Astrocyte (in vitro differentiated cells and primary cell): Measurements from ENCODE around the gene FAM153A. TPM values are rescaled to one million over a fixed set of nuclear protein-coding genes. Genes with fewer than 3 reads are reported as not detected.
"Not testable (repeated sequence)": the region's sequence is repeated elsewhere in the genome, so short reads cannot be mapped to it uniquely, and the experiment has no call there.

ENCODE experiments used
- DNase-seq: peaks from one replicate; pipeline ENCODE4 v3.0.0-alpha.2; 2010; ENCODE audit warnings: low read depth
- FAIRE-seq: peaks from 2 replicates; lab custom pipeline; 2011; peaks lifted over from hg19 to GRCh38; lab: Jason Lieb, UNC
- H2AFZ ChIP-seq: 2 replicates; pipeline ENCODE4 v1.6.0; 2012; ENCODE audit warnings: low read depth, low read length, inconsistent platforms
- H3K27ac ChIP-seq: 2 replicates; pipeline ENCODE4 v1.5.1; 2011; ENCODE audit warnings: low read depth, low read length, inconsistent platforms
- H3K27me3 ChIP-seq: 2 replicates; pipeline ENCODE4 v1.6.0; 2011; ENCODE audit warnings: low read length, inconsistent platforms; ENCODE audit not compliant: insufficient read depth
- H3K36me3 ChIP-seq: 2 replicates; pipeline ENCODE4 v1.5.1; 2011; ENCODE audit warnings: low read length, inconsistent platforms; ENCODE audit not compliant: insufficient read depth
- H3K4me1 ChIP-seq: 2 replicates; pipeline ENCODE4 v1.5.1; 2011; ENCODE audit warnings: low read length, inconsistent platforms; ENCODE audit not compliant: insufficient read depth
- H3K4me2 ChIP-seq: 2 replicates; pipeline ENCODE4 v1.6.0; 2012; ENCODE audit warnings: low read length, inconsistent platforms
- H3K4me3 ChIP-seq: 2 replicates; pipeline ENCODE4 v1.5.1; 2011; ENCODE audit warnings: low read depth, mild to moderate bottlenecking, low read length, inconsistent platforms; ENCODE audit not compliant: insufficient read depth
- H3K79me2 ChIP-seq: 2 replicates; pipeline ENCODE4 v1.6.0; 2012; ENCODE audit warnings: mild to moderate bottlenecking, low read length, inconsistent platforms; ENCODE audit not compliant: insufficient read depth
- H3K9ac ChIP-seq: 2 replicates; pipeline ENCODE4 v1.6.0; 2012; ENCODE audit warnings: mild to moderate bottlenecking, low read length, inconsistent platforms
- H3K9me3 ChIP-seq: 2 replicates; pipeline ENCODE4 v1.5.1; 2012; ENCODE audit warnings: low read depth, mild to moderate bottlenecking, low read length, inconsistent platforms; ENCODE audit not compliant: insufficient read depth
- H4K20me1 ChIP-seq: 2 replicates; pipeline ENCODE4 v1.6.0; 2012; ENCODE audit warnings: low read length, inconsistent platforms; ENCODE audit not compliant: insufficient read depth
- H3K27ac Mint-ChIP-seq: one replicate; pipeline ENCODE4 v1.8.0; 2021; ENCODE audit warnings: mild to moderate bottlenecking, mixed read lengths; ENCODE audit not compliant: unreplicated experiment
- H3K27me3 Mint-ChIP-seq: one replicate; pipeline ENCODE4 v1.8.0; 2021; ENCODE audit warnings: low read depth, mixed read lengths; ENCODE audit not compliant: unreplicated experiment
- H3K36me3 Mint-ChIP-seq: one replicate; pipeline ENCODE4 v1.8.0; 2021; ENCODE audit warnings: low read depth, mixed read lengths; ENCODE audit not compliant: unreplicated experiment
- H3K4me1 Mint-ChIP-seq: one replicate; pipeline ENCODE4 v1.8.0; 2021; ENCODE audit warnings: low read depth, mixed read lengths; ENCODE audit not compliant: unreplicated experiment
- H3K4me3 Mint-ChIP-seq: one replicate; pipeline ENCODE4 v1.8.0; 2021; ENCODE audit warnings: mild to moderate bottlenecking, moderate library complexity, mixed read lengths; ENCODE audit not compliant: unreplicated experiment
- H3K9me3 Mint-ChIP-seq: one replicate; pipeline ENCODE4 v1.8.0; 2021; ENCODE audit warnings: mild to moderate bottlenecking, mixed read lengths; ENCODE audit not compliant: unreplicated experiment
- total RNA-seq: library from RNA; stranded (reverse); gene quantifications from 2 replicates; pipeline ENCODE4 v1.2.1, GENCODE V29; 2021

The FAM153A gene
- total RNA-seq, 1 donor from 2014 or later: not detected

DNA sequence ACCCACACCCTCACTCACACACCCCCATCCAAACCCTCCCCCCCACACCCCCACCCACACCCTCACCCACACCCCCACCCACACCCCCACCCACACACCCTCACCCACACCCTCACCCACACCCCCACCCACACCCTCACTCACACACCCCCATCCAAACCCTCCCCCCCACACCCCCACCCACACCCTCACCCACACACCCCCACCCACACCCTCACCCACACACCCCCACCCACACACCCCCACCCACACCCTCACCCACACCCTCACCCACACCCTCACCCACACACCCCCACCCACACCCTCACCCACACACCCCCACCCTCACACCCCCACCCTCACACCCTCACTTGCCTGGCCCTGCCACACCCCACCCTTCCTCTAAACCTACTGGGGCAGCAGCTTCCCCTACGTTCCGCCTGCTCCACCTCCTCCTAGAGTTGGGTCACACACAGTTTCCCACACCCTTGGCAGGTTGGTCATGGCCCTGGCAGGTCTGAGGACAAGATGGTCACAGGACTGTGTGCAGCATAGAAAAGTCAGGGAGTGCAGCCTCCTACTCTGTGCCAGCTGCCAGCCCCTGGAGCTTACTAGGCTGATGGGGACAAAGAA is 30.2 kb upstream of the FAM153A start:
- not testable (repeated sequence) for H3K4me1 Mint-ChIP-seq, FAIRE-seq, H3K4me2 ChIP-seq, H3K4me3 Mint-ChIP-seq, H3K79me2 ChIP-seq, H3K27ac ChIP-seq, H3K9me3 Mint-ChIP-seq, H3K27ac Mint-ChIP-seq, H3K9ac ChIP-seq, H3K36me3 ChIP-seq, H3K27me3 ChIP-seq, H3K36me3 Mint-ChIP-seq, H3K4me1 ChIP-seq, DNase-seq, H2AFZ ChIP-seq, H3K9me3 ChIP-seq, H4K20me1 ChIP-seq, H3K4me3 ChIP-seq, H3K27me3 Mint-ChIP-seq

GRCh38 chr5:177812160-177812743 is 29.6 kb upstream of the FAM153A start:
- H3K9me3 Mint-ChIP-seq, H3K27ac ChIP-seq, H2AFZ ChIP-seq, H3K9ac ChIP-seq, H3K4me2 ChIP-seq, H3K36me3 Mint-ChIP-seq, H3K4me3 ChIP-seq, H3K4me1 ChIP-seq, H3K4me3 Mint-ChIP-seq, H3K79me2 ChIP-seq, H3K27ac Mint-ChIP-seq, H3K36me3 ChIP-seq, H3K27me3 Mint-ChIP-seq, H3K4me1 Mint-ChIP-seq, FAIRE-seq, DNase-seq, H4K20me1 ChIP-seq, H3K9me3 ChIP-seq, H3K27me3 ChIP-seq: not testable (repeated sequence)

DNA sequence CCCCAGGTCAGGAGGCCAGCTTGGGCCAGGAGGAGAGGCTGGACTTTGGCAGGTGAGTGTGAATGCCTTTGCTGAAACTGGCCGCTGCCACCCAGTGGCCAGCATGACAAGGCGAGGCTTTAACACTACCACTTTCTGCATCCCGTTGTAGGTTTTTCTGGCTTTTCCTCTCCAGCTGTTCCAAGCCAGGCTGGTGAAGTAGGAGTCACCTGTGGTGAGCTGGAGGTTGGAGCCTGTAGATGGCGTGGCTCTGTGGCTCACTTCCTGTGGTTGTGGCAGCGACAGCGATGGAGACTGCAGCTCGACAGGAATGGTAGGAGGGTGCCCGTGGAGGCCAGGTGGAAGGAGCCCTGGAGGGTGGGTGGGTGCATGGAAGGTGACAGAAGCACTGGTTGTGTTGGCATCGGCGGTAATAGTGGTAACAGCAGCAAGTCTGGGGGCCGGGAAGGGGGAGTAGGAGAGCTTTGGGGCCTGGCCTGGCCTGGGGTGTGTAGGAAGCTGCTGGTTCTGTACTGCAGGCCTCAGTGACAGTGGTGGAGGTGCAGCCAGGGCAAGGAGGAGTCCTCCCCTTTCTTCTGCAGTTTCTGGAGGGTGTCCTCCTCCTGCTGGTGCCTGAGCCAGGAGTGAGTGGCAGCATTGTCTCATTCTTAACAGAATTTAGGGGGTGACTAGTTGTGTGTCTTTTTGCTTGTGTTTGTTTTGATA is 26.7 kb upstream of the FAM153A start:
- H3K27me3 Mint-ChIP-seq, H3K79me2 ChIP-seq, H3K9me3 Mint-ChIP-seq, H3K36me3 Mint-ChIP-seq, H4K20me1 ChIP-seq, FAIRE-seq, H3K4me3 ChIP-seq, H3K9me3 ChIP-seq, H3K4me1 ChIP-seq, H3K9ac ChIP-seq, H3K27ac ChIP-seq, H3K36me3 ChIP-seq, H3K4me1 Mint-ChIP-seq, H3K4me2 ChIP-seq, H2AFZ ChIP-seq, H3K27ac Mint-ChIP-seq, DNase-seq, H3K27me3 ChIP-seq, H3K4me3 Mint-ChIP-seq: not testable (repeated sequence)

DNA sequence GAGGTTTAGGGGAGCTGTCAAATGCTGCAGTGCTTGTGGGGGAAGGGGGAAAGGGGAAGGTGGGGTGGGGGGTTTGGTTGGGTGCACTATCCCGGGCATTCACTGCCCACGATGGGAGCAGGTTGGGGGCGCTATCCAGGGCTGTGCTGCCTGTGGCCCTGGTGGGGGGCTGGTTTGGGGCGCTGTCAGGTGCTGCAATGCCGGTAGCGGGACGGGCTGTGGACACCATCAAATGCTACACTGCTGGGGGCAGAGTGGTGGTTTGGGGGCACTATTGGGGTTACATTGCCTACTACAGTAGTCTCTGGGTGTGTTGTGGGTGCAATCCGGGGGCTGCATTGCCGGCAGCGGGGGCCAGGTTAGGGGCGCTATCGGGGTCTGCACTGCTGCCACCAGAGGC is 25.7 kb upstream of the FAM153A start:
- not testable (repeated sequence) for DNase-seq, H3K9me3 Mint-ChIP-seq, H3K4me3 Mint-ChIP-seq, H4K20me1 ChIP-seq, H3K9me3 ChIP-seq, H3K27me3 Mint-ChIP-seq, FAIRE-seq, H3K27me3 ChIP-seq, H3K4me2 ChIP-seq, H3K27ac Mint-ChIP-seq, H3K9ac ChIP-seq, H3K79me2 ChIP-seq, H3K4me1 ChIP-seq, H3K4me3 ChIP-seq, H3K27ac ChIP-seq, H2AFZ ChIP-seq, H3K36me3 Mint-ChIP-seq, H3K4me1 Mint-ChIP-seq, H3K36me3 ChIP-seq

DNA sequence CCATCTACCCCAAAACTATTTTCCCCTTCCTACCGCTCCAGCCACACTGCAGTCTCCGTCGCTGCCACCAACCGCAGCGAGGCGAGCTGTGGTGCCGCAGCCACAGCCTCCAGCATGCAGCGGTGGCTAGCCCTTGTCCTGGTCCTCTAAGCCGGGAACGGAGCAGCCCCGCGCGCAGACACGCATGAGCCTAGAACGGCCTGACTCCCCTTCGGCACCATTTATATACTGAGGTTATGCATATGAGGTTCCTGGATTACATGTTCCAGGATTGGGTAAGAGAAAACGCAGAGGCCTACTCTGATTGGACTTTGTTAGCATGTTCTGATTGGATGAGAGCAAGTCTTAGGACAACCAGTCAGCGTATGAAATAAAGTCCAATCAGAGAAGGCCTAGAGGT is 24.6 kb upstream of the FAM153A start:
- DNase-seq, H3K4me3 ChIP-seq, H3K79me2 ChIP-seq, H3K27me3 ChIP-seq, H3K36me3 Mint-ChIP-seq, H3K9me3 Mint-ChIP-seq, H3K4me3 Mint-ChIP-seq, H3K9me3 ChIP-seq, H3K9ac ChIP-seq, H3K27me3 Mint-ChIP-seq, FAIRE-seq, H2AFZ ChIP-seq, H3K36me3 ChIP-seq, H3K27ac Mint-ChIP-seq, H3K4me1 ChIP-seq, H3K27ac ChIP-seq, H3K4me2 ChIP-seq, H4K20me1 ChIP-seq, H3K4me1 Mint-ChIP-seq: not testable (repeated sequence)

GRCh38 chr5:177801427-177801826 is 18.7 kb upstream of the FAM153A start:
- H3K27me3 Mint-ChIP-seq, H3K9me3 Mint-ChIP-seq, FAIRE-seq, H3K27me3 ChIP-seq, H3K4me1 ChIP-seq, H3K4me3 ChIP-seq, H3K9ac ChIP-seq, H3K79me2 ChIP-seq, H3K27ac ChIP-seq, H3K27ac Mint-ChIP-seq, H3K36me3 ChIP-seq, DNase-seq, H3K4me3 Mint-ChIP-seq, H4K20me1 ChIP-seq, H3K36me3 Mint-ChIP-seq, H3K4me1 Mint-ChIP-seq, H3K4me2 ChIP-seq, H2AFZ ChIP-seq, H3K9me3 ChIP-seq: not testable (repeated sequence)
